HG03045 (cell line): ENCODE results near the gene SP6.

Experiments
- ATAC-seq: cut with Tn5 transposase; IDR thresholded peaks from one replicate; pipeline ENCODE4 v1.9.1; 2021; ENCODE audit warnings: mild to moderate bottlenecking, moderate library complexity; ENCODE audit not compliant: unreplicated experiment

SP6 gene

GRCh38 chr17:47813512-47814031 is 37.4 kb downstream of the SP6 start:
- ATAC-seq: no peak

GRCh38 chr17:47813077-47813476 is 37.9 kb downstream of the SP6 start:
- no peak for ATAC-seq

GRCh38 chr17:47812146-47812920 is 38.6 kb downstream of the SP6 start:
- no peak for ATAC-seq

- no peak for ATAC-seq
These were observed 39.3 kb downstream of the SP6 start for GRCh38 chr17:47811709-47812108.

- no peak for ATAC-seq
These were observed 39.9 kb downstream of the SP6 start for GRCh38 chr17:47810901-47811635.

GRCh38 chr17:47810200-47810821 is 40.7 kb downstream of the SP6 start:
- no peak for ATAC-seq

GRCh38 chr17:47808830-47809480 is 42.0 kb downstream of the SP6 start:
- no peak for ATAC-seq

GRCh38 chr17:47808036-47808829 is 42.7 kb downstream of the SP6 start:
- no peak for ATAC-seq

- no peak for ATAC-seq
These were observed 43.5 kb downstream of the SP6 start for GRCh38 chr17:47807421-47807820.

GRCh38 chr17:47806913-47807255 is 44.1 kb downstream of the SP6 start:
- ATAC-seq: no peak

GRCh38 chr17:47806026-47806912 is 44.7 kb downstream of the SP6 start:
- ATAC-seq: no peak

- ATAC-seq: no peak
These were observed 46.5 kb downstream of the SP6 start for GRCh38 chr17:47804461-47804860.

- no peak for ATAC-seq
These were observed 47.2 kb downstream of the SP6 start for GRCh38 chr17:47803751-47804150.

- ATAC-seq: no peak
These were observed 47.8 kb downstream of the SP6 start for GRCh38 chr17:47803201-47803600.

- ATAC-seq: no peak
These were observed 48.5 kb downstream of the SP6 start for GRCh38 chr17:47802341-47803022.

GRCh38 chr17:47801906-47802305 is 49.1 kb downstream of the SP6 start:
- ATAC-seq: no peak

GRCh38 chr17:47801176-47801765 is 49.7 kb downstream of the SP6 start:
- ATAC-seq: no peak

GRCh38 chr17:47800686-47801085 is 50.3 kb downstream of the SP6 start:
- no peak for ATAC-seq

GRCh38 chr17:47797797-47798196 is 53.2 kb downstream of the SP6 start:
- ATAC-seq: no peak
